Activated CD8-positive, alpha-beta T cell treated with anti-CD3 and anti-CD28 coated beads for 36 hours (primary cell): ENCODE measurements around the gene ZMIZ1. TPM values are rescaled to one million over a fixed set of nuclear protein-coding genes. Genes with fewer than 3 reads are reported as not detected.

Source experiments
- ATAC-seq: fragments of 200-7000 bp; cut with Tn5 transposase; one replicate; pipeline ENCODE4 v1.10.0; 2021; ENCODE audit warnings: mild to moderate bottlenecking, moderate library complexity
- CTCF ChIA-PET: fragments of 350-600 bp; sonication (Branson Sonifier 250); formaldehyde crosslinking; loops from one replicate; lab custom pipeline; 2021; ENCODE audit warnings: antibody characterized with exemption; lab: Charles Lee
- POLR2A ChIA-PET: fragments of 350-600 bp; sonication (Branson Sonifier 250); formaldehyde crosslinking; loops from one replicate; lab custom pipeline; 2021; ENCODE audit warnings: antibody characterized with exemption; lab: Charles Lee
- DNase-seq: peaks from one replicate; pipeline ENCODE4 v3.0.0-alpha.2; 2020
- H3K27ac Mint-ChIP-seq: one replicate; pipeline ENCODE4 v1.8.0; 2021; ENCODE audit warnings: mild to moderate bottlenecking, mixed read lengths
- H3K27me3 Mint-ChIP-seq: one replicate; pipeline ENCODE4 v1.8.0; 2021; ENCODE audit warnings: mixed read lengths
- H3K36me3 Mint-ChIP-seq: one replicate; pipeline ENCODE4 v1.8.0; 2021; ENCODE audit warnings: low read depth, mixed read lengths
- H3K4me1 Mint-ChIP-seq: one replicate; pipeline ENCODE4 v1.8.0; 2021; ENCODE audit warnings: low read depth, mixed read lengths
- H3K4me3 Mint-ChIP-seq: one replicate; pipeline ENCODE4 v1.8.0; 2021; ENCODE audit warnings: mild to moderate bottlenecking, moderate library complexity, mixed read lengths
- H3K9me3 Mint-ChIP-seq: one replicate; pipeline ENCODE4 v1.8.0; 2021; ENCODE audit warnings: mixed read lengths
- CTCF ChIP-seq: fragments of 200-600 bp; IDR thresholded peaks from one replicate; pipeline ENCODE4 v1.8.0; 2022; ENCODE audit warnings: antibody characterized with exemption, mild to moderate bottlenecking
- intact Hi-C: fragments of 100-400 bp; cut with micrococcal nuclease; formaldehyde crosslinking; loops from one replicate; pipeline ENCODE4 v1.10.0; 2022
- total RNA-seq, 2 experiments: library from RNA; stranded (reverse); gene quantifications; one replicate each; pipeline ENCODE4 v1.2.3, GENCODE V29; 2021

The ZMIZ1 gene
- total RNA-seq, 2 experiments from 2014 or later: 46.5 to 52.2 TPM

- DNase-seq (no peak), ATAC-seq (no peak)
- intact Hi-C loops: no loop called here
- Mint-ChIP-seq H3K9me3 (no peaks in the 10 kb centered on the region), H3K27ac (no peak overlapping the region), H3K27me3 (no peaks in the 10 kb centered on the region), H3K4me1 (peaks cover 34% of the 10 kb centered on the region), H3K36me3 (no peaks in the 10 kb centered on the region), H3K4me3 (no peak overlapping the region)
- CTCF ChIA-PET: interaction anchor here (1.1 kb wide), 1 partner anchor 111 kb away, joined by 3 read pairs; no protein-coding TSS in a partner anchor
- TF ChIP-seq CTCF: no peak
- POLR2A ChIA-PET: interaction anchor here (0.6 to 1.4 kb wide), 2 partner anchors 9 to 1227 kb away, joined by 3 to 5 read pairs; no protein-coding TSS in a partner anchor
Observed at GRCh38 chr10:79263939-79264338, 195.2 kb downstream of the ZMIZ1 start.

- no peak for TF ChIP-seq CTCF
- ATAC-seq (no peak), DNase-seq (no peak)
- POLR2A ChIA-PET: interaction anchor here (1.4 to 1.5 kb wide), 2 partner anchors 8 to 19 kb away, joined by 3 to 5 read pairs; no protein-coding TSS in a partner anchor
- intact Hi-C loops: no loop called here
- H3K4me3 Mint-ChIP-seq: no peak overlapping the region
- H3K4me1 Mint-ChIP-seq: peaks cover 29% of the 10 kb centered on the region
- H3K9me3 Mint-ChIP-seq: no peaks in the 10 kb centered on the region
- H3K27me3 Mint-ChIP-seq: no peaks in the 10 kb centered on the region
- no peak overlapping the region for H3K27ac Mint-ChIP-seq
- CTCF ChIA-PET: no interaction called here
- no peaks in the 10 kb centered on the region for H3K36me3 Mint-ChIP-seq
Observed at GRCh38 chr10:79264942-79265341, 196.2 kb downstream of the ZMIZ1 start.

GRCh38 chr10:79266084-79266483 lies 197.3 kb downstream of the ZMIZ1 start:
- CTCF ChIA-PET: no interaction called here
- Mint-ChIP-seq H3K4me1 (peaks cover 28% of the 10 kb centered on the region), H3K9me3 (no peaks in the 10 kb centered on the region), H3K27me3 (no peaks in the 10 kb centered on the region), H3K4me3 (no peak overlapping the region), H3K36me3 (no peaks in the 10 kb centered on the region), H3K27ac (peak overlapping the region; percentile 64)
- POLR2A ChIA-PET: interaction anchor here (1.5 kb wide), 1 partner anchor 20 kb away, joined by 3 read pairs; no protein-coding TSS in a partner anchor
- DNase-seq (peak; percentile 67), ATAC-seq (peak; percentile 48)
- intact Hi-C loops: no loop called here
- TF ChIP-seq CTCF: no peak

DNA sequence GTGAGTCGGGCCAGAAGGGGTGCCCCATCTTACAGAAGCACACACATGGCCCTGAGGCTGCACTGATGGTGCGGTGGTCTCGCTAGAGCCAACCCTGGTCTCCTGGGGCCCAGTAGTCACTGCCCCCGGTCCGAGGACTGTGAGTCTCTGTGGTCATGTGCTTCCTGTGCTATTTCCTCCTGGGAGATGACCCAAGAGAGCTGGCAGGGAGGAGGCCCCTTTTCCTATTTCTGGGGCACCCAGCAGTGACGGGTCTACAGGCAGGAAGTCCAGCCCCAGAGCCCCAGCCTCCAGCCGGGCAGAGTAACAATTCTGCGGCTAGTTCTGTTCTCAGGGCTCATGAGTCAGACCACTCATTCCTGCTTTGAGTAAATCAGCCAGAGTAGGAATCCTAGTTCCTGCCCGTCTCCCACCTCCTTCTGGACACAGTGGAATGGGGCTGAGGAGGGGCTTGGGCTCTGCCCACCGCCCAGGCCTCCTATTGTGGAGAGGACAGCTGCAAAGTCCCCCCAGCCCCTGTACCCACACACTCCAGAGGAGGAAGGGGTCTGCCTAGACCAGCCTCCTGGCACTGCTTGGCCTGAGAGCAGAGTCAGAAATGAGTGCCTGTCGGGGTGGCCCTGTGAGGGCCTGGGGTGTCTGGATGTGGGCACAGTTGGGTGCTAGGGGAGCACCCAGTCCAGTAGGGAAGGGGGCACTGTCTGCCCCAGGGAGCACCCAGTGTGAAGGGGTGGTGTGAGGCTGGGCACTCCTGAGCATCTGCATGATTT lies 198.0 kb downstream of the ZMIZ1 start:
- Mint-ChIP-seq H3K4me3 (no peak overlapping the region), H3K36me3 (no peaks in the 10 kb centered on the region), H3K9me3 (no peaks in the 10 kb centered on the region), H3K4me1 (peaks cover 28% of the 10 kb centered on the region), H3K27me3 (no peaks in the 10 kb centered on the region), H3K27ac (peak overlapping the region; percentile 69)
- intact Hi-C loops: no loop called here
- DNase-seq (peak; percentile 48), ATAC-seq (peak; percentile 64)
- no peak for TF ChIP-seq CTCF
- CTCF ChIA-PET: interaction anchor here (0.9 to 1.0 kb wide), 2 partner anchors 17 to 25 kb away, joined by 3 to 4 read pairs; no protein-coding TSS in a partner anchor
- POLR2A ChIA-PET: interaction anchor here (1.5 kb wide), 1 partner anchor 21 kb away, joined by 3 read pairs; no protein-coding TSS in a partner anchor

- CTCF ChIA-PET: interaction anchor here (0.9 to 1.1 kb wide), 3 partner anchors 16 to 107 kb away, joined by 3 to 4 read pairs (median 4); no protein-coding TSS in a partner anchor
- Mint-ChIP-seq H3K27me3 (no peaks in the 10 kb centered on the region), H3K4me3 (no peak overlapping the region), H3K36me3 (no peaks in the 10 kb centered on the region), H3K4me1 (peaks cover 28% of the 10 kb centered on the region), H3K9me3 (no peaks in the 10 kb centered on the region), H3K27ac (no peak overlapping the region)
- no peak for ATAC-seq
- intact Hi-C loops: no loop called here
- POLR2A ChIA-PET: no interaction called here
- TF ChIP-seq CTCF: peak; percentile 31
- no peak for DNase-seq
Observed at GRCh38 chr10:79267499-79267898, 198.7 kb downstream of the ZMIZ1 start.
